ENCODE data around the gene UNC79.

Gene UNC79

DNA sequence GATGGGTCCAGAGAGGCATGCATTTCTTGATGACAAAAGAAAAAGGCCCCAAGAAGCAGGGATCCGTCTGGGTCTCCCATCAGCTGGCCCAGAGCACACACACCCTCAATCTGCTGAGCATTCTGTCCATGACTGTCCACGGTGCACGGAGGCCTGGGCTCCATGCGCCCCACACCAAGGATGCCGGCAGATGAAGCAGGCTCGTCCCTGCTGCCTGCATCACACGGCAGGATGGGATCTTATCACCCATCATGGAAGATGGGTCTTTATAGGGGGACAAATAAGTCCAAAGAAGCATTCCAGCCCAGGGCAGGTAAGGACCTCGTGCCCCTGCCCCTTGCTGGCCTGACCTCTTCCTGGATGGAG lies 297.9 kb downstream of the UNC79 start (continued):
- TF ChIP-seq, protein P1, sequence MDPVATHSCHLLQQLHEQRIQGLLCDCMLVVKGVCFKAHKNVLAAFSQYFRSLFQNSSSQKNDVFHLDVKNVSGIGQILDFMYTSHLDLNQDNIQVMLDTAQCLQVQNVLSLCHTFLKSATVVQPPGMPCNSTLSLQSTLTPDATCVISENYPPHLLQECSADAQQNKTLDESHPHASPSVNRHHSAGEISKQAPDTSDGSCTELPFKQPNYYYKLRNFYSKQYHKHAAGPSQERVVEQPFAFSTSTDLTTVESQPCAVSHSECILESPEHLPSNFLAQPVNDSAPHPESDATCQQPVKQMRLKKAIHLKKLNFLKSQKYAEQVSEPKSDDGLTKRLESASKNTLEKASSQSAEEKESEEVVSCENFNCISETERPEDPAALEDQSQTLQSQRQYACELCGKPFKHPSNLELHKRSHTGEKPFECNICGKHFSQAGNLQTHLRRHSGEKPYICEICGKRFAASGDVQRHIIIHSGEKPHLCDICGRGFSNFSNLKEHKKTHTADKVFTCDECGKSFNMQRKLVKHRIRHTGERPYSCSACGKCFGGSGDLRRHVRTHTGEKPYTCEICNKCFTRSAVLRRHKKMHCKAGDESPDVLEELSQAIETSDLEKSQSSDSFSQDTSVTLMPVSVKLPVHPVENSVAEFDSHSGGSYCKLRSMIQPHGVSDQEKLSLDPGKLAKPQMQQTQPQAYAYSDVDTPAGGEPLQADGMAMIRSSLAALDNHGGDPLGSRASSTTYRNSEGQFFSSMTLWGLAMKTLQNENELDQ (tag by site-specific recombination; IDR thresholded peaks at IDR 0.05; ENCODE audit: low read depth): no peak
- no peak for TF ChIP-seq ZFHX2 (tag by site-specific recombination; conservative IDR thresholded peaks at IDR 0.05)

DNA sequence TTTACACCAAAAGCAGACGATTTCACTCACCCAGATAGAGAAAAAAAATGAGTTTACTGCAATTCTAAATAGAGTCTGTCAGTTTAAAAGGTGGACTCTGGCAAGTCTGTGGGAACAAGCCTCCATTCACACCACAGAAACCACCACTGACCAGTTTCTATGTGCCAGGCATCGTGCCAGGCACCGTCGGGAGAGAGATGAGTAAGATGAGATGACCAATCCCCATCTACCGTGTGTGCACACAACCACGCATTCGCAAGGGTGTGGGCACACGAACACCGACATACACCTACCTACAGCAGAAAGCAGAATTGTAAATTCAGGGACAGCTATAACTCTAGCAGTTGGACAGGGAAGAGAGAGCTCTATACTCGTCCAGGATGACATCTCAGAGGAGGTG lies 299.3 kb downstream of the UNC79 start:
- TF ChIP-seq GFI1B (tag by site-specific recombination; IDR thresholded peaks at IDR 0.05) (no peak), EGR2 (tag by site-specific recombination; IDR thresholded peaks at IDR 0.05; ENCODE audit: low read depth) (peak; percentile 43), ZFHX2 (tag by site-specific recombination; conservative IDR thresholded peaks at IDR 0.05) (peak; percentile 49)
- TF ChIP-seq, protein P2, sequence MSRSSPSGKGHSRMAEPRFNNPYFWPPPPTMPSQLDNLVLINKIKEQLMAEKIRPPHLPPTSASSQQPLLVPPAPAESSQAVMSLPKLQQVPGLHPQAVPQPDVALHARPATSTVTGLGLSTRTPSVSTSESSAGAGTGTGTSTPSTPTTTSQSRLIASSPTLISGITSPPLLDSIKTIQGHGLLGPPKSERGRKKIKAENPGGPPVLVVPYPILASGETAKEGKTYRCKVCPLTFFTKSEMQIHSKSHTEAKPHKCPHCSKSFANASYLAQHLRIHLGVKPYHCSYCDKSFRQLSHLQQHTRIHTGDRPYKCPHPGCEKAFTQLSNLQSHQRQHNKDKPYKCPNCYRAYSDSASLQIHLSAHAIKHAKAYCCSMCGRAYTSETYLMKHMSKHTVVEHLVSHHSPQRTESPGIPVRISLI (tag by site-specific recombination; IDR thresholded peaks at IDR 0.05): no peak
- H3K4me3 ChIP-seq (ENCODE audit: low read depth, low read length): no peak overlapping the region
- CTCF ChIA-PET: no interaction called here

DNA sequence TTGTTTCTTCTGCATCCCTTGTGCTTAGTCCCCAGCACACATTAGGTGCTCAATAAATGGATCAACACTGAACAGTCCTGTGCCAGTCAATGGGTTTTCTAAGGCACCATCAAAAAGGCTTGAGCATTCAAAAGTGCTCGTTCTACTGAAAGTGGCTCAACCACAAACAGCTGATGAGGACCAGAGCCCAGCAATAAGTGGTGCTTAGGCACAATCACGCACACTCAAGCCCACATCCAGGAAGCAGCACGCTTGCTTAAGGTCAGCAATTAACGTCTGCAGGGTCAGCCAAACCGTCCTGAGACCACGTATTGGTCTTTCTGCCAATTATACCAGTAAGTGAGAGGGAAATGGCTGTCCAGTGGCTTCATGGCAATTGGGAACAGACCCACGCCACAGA lies 301.0 kb downstream of the UNC79 start:
- CTCF ChIA-PET: no interaction called here
- Histone ChIP-seq H3K4me3 (ENCODE audit: low read depth, low read length) (no peak overlapping the region), H3K27ac (ENCODE audit: extremely low read depth, low read depth, low read length) (no peak overlapping the region), H3K9me3 (ENCODE audit: control insufficient read depth, insufficient read depth, low read depth, low read length) (no peaks in the 10 kb centered on the region), H3K4me1 (ENCODE audit: control insufficient read depth, insufficient read depth, low read length) (no peaks in the 10 kb centered on the region), H3K36me3 (ENCODE audit: control insufficient read depth in 2 of 2, insufficient read depth in 1 of 2, low read length in 2 of 2) (no peaks in the 10 kb centered on the region)
- TF ChIP-seq ZNF302 (tag by site-specific recombination; IDR thresholded peaks at IDR 0.05; ENCODE audit: low read depth): no peak
- POLR2A ChIA-PET: no interaction called here

More for the DNA sequence above, 299.3 kb downstream of the UNC79 start:
- Histone ChIP-seq H3K27ac (ENCODE audit: extremely low read depth, low read depth, low read length) (no peak overlapping the region), H3K4me1 (ENCODE audit: control insufficient read depth, insufficient read depth, low read length) (no peaks in the 10 kb centered on the region), H3K36me3 (ENCODE audit: control insufficient read depth in 2 of 2, insufficient read depth in 1 of 2, low read length in 2 of 2) (no peaks in the 10 kb centered on the region), H3K9me3 (ENCODE audit: control insufficient read depth, insufficient read depth, low read depth, low read length) (no peaks in the 10 kb centered on the region)
- POLR2A ChIA-PET: no interaction called here

DNA sequence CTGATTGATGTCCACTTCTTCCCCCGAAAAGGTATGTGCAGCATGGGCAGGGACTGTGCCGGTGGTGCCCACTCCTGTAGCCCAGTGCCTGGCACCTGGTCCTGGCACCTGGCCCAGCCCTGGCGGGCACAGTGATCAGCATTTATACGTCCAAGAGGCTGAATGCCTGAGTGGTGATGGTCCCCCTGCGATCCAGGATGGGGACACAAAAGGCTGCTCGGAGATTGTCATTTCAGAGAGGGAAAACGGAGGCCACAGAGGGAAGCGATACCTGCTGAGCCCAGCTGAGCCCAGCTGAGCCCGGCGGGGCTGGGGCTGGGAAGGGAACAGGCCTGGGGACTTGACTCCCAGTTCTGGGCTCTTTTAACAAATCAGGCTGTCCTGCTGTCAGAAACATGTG lies 301.8 kb downstream of the UNC79 start:
- no peaks in the 10 kb centered on the region for H3K9me3 ChIP-seq (ENCODE audit: control insufficient read depth, insufficient read depth, low read depth, low read length)
- no peaks in the 10 kb centered on the region for H3K4me1 ChIP-seq (ENCODE audit: control insufficient read depth, insufficient read depth, low read length)
- H3K36me3 ChIP-seq (ENCODE audit: control insufficient read depth in 2 of 2, insufficient read depth in 1 of 2, low read length in 2 of 2): no peaks in the 10 kb centered on the region
- POLR2A ChIA-PET: no interaction called here
- CTCF ChIA-PET: no interaction called here
- no peak overlapping the region for H3K4me3 ChIP-seq (ENCODE audit: low read depth, low read length)
- no peak overlapping the region for H3K27ac ChIP-seq (ENCODE audit: extremely low read depth, low read depth, low read length)
- TF ChIP-seq ZNF449 (tag by site-specific recombination; IDR thresholded peaks at IDR 0.05): peak; percentile 74
- TF ChIP-seq KLF16 (tag by site-specific recombination; IDR thresholded peaks at IDR 0.05): no peak

GRCh38 chr14:93733231-93733630 lies 302.5 kb downstream of the UNC79 start:
- Histone ChIP-seq H3K9me3 (ENCODE audit: control insufficient read depth, insufficient read depth, low read depth, low read length) (no peaks in the 10 kb centered on the region), H3K36me3 (ENCODE audit: control insufficient read depth in 2 of 2, insufficient read depth in 1 of 2, low read length in 2 of 2) (no peaks in the 10 kb centered on the region), H3K4me1 (ENCODE audit: control insufficient read depth, insufficient read depth, low read length) (no peaks in the 10 kb centered on the region), H3K27ac (ENCODE audit: extremely low read depth, low read depth, low read length) (no peak overlapping the region), H3K4me3 (ENCODE audit: low read depth, low read length) (no peak overlapping the region)
- TF ChIP-seq MEIS1 (CRISPR knock-in tag; IDR thresholded peaks at IDR 0.05; ENCODE audit: borderline replicate concordance) (no peak), ZBTB20 (tag by site-specific recombination; IDR thresholded peaks at IDR 0.05) (no peak), ZNF211 (tag by site-specific recombination; IDR thresholded peaks at IDR 0.05; ENCODE audit: low read depth) (no peak), ZNF138 (tag by site-specific recombination; IDR thresholded peaks at IDR 0.05; ENCODE audit: borderline replicate concordance) (no peak), ZNF626 (tag by site-specific recombination; IDR thresholded peaks at IDR 0.05) (no peak)
- TF ChIP-seq, protein P3, sequence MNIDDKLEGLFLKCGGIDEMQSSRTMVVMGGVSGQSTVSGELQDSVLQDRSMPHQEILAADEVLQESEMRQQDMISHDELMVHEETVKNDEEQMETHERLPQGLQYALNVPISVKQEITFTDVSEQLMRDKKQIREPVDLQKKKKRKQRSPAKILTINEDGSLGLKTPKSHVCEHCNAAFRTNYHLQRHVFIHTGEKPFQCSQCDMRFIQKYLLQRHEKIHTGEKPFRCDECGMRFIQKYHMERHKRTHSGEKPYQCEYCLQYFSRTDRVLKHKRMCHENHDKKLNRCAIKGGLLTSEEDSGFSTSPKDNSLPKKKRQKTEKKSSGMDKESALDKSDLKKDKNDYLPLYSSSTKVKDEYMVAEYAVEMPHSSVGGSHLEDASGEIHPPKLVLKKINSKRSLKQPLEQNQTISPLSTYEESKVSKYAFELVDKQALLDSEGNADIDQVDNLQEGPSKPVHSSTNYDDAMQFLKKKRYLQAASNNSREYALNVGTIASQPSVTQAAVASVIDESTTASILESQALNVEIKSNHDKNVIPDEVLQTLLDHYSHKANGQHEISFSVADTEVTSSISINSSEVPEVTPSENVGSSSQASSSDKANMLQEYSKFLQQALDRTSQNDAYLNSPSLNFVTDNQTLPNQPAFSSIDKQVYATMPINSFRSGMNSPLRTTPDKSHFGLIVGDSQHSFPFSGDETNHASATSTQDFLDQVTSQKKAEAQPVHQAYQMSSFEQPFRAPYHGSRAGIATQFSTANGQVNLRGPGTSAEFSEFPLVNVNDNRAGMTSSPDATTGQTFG (tag by site-specific recombination; IDR thresholded peaks at IDR 0.05; ENCODE audit: borderline replicate concordance): no peak
- CTCF ChIA-PET: no interaction called here
- POLR2A ChIA-PET: no interaction called here

All from HEK293 (cell line).